HK-2 (cell line): ENCODE data around the gene KLC3.
"Not testable (repeated sequence)": the region's sequence is repeated elsewhere in the genome, so short reads cannot be mapped to it uniquely, and the experiment has no call there.

ENCODE experiments used
- DNase-seq: peaks from one replicate; pipeline ENCODE4 v3.0.0-alpha.2; 2018; ENCODE audit not compliant: unreplicated experiment

KLC3 gene

GRCh38 chr19:45315304-45315703, 25.2 kb upstream of the KLC3 start:
- DNase-seq, result no peak

- no peak for DNase-seq
These were observed 19.4 kb upstream of the KLC3 start for GRCh38 chr19:45320997-45321775.

DNA sequence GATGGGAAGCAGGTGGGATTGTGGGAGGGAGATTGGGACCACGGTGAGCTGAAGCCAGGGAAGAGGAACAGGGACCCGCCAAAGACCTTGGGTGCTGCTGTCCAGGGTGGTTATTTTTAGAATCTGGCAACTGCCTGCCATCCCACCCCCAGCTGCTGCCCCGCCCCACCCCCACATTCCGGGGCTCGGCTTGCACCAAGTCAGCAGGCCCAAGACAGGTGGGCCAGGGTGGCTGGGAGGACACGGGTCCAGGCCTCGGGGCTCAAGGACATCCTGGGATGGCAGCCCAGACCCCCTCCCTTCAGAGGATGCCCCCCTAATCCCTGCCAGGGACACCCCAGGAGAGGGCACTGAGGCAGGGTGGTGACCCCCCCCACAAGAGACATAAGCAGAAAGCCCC, 18.7 kb upstream of the KLC3 start:
- DNase-seq, result no peak

DNA sequence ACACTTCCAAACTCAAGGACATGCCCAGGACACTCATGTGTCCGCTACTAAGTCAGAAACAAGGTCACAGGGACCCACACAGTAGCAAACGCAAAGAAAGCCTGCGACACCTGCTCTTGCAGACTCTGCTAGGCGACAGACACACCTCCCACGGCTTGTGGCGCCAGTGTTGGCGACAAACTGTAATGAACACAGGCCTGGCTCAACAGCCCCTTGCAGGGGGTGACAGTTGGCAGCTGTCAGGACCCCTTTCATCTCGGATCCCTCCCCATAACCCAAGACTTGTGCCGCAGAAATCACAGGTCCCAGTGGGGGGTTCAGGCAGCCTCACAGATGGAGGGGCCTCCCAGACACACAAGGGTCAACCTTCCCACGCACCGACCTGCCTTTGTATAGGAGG, 18.2 kb upstream of the KLC3 start:
- no peak for DNase-seq

- no peak for DNase-seq
These were observed 17.7 kb upstream of the KLC3 start, which contains the start of gene CKM for GRCh38 chr19:45322744-45323281. CKM (minus strand) TSS chr19:45322875; CDS start chr19:45319713, 3,162 bp downstream.

GRCh38 chr19:45323671-45324081, 16.9 kb upstream of the KLC3 start:
- DNase-seq, result no peak

- DNase-seq, result no peak
These were observed 16.1 kb upstream of the KLC3 start for GRCh38 chr19:45324349-45324907.

GRCh38 chr19:45327404-45328143, 13.0 kb upstream of the KLC3 start:
- DNase-seq, result no peak

- no peak for DNase-seq
These were observed 9.1 kb upstream of the KLC3 start for GRCh38 chr19:45331411-45331810.

- no peak for DNase-seq
These were observed 6.8 kb upstream of the KLC3 start for GRCh38 chr19:45333609-45334303.

DNA sequence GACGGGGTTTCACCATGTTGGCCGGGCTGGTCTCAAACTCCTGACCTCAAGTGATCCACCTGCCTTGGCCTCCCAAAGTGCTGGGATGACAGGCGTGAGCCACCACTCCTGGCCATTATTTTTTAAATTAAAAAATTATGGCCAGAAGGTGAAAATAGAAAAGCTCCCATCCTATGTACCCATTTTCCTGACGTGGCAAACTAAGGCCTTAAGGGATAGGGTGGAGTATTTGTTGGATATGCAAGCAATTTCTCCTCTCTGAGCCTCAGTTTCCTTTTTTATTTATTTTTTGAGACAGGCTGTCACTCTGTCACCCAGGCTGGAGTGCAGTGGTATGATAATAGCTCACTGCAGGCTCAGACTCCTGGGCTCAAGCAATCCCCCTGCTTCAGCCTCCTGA, 5.7 kb upstream of the KLC3 start:
- not testable (repeated sequence) for DNase-seq

DNA sequence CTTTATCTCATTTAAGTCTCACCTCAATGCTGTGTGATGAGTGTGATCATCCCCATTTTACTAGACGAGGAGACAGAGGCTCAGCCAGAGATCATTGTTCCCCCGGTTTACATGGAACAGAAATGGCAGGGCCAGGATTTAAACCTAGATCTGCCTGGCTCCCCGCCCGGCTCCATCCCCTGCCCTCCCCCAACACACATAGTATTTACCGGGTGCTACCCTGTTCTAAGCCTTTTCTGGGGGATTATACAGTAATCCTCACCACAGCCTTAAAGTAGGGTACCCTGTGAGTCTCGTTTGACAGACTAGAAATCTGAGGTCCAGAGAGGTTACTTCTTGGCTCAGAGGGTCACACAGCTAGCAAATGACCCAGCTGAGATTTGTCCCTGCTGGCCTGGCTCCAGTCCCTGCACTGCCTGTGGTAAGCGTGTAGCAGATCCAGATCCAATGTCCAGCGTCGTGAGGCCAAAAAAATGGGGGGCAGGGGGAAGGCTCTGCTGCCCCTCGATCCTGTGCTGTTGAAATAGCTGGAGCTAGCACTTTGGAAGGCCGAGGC, 3.8 kb upstream of the KLC3 start:
- no peak for DNase-seq

DNA sequence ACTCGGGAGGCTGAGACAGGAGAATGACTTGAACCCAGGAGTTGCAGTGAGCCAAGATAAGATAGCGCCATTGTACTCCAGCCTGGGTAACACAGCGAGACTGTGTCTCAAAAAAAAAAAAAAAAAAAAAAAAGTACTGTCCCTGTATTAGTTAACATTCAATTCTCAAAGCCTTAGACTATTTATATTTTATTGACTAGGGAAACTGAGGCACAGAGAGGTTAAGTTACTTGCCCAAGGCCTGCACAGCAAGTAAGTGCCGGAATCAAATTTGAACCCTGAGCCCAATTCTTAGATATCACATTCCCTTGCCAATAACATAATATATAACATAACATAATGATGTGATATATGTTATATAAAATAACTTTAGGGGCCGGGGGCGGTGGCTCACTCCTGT, 921 bp upstream of the KLC3 start:
- DNase-seq, result no peak

- DNase-seq, result no peak
These were observed 426 bp downstream of the KLC3 start for GRCh38 chr19:45340899-45341453.

GRCh38 chr19:45342911-45343310, 2.4 kb downstream of the KLC3 start:
- no peak for DNase-seq

- DNase-seq, result no peak
These were observed 4.3 kb downstream of the KLC3 start for GRCh38 chr19:45344621-45345505.

GRCh38 chr19:45345506-45345860, 4.9 kb downstream of the KLC3 start:
- DNase-seq, result no peak

GRCh38 chr19:45346449-45346848, 5.9 kb downstream of the KLC3 start:
- DNase-seq, result no peak

GRCh38 chr19:45347570-45348366, 7.2 kb downstream of the KLC3 start:
- DNase-seq, result no peak
